Retina (tissue), 1 donor: ENCODE results near the gene RTKN2.

Experiments
- DNase-seq: peaks from one replicate; pipeline ENCODE4 v3.0.0-alpha.2; 2016

The RTKN2 gene

DNA sequence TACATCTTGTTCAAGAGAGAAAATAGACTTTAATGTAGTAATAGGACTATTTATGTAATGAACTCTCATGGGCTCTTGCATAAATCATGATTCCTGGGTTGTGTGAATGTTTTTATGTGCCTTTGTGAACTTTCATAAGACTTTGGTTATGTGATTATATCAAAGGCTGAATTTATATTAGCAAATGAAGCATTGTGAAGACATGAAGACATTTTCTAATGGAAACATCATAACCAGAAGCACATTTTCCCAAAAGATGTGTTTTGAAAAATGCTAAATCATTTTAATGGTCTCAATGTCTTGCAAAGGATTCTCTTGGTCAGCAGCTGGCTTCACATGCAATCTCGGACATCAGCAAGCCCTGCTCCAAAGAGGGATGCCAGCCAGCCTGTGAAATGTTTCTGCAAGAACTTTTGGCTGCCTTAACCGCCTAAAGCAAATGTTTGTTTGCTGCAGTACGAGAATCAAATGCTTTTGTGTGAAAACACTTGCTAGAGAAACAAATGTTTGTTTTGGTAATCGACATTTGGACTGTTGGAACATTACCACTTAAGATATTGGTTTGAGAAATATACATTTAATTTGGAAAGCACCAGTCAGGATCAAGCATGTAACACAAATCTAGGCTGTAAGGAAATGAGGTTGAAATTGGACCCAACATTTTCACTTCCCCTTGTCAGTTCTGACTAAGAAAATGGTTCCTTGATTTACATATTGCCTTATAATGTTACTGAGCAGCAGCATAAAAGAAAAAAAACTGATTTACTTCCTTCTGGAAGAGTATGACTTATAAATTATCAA is 102.1 kb downstream of the RTKN2 start:
- peak; percentile 5 for DNase-seq

DNA sequence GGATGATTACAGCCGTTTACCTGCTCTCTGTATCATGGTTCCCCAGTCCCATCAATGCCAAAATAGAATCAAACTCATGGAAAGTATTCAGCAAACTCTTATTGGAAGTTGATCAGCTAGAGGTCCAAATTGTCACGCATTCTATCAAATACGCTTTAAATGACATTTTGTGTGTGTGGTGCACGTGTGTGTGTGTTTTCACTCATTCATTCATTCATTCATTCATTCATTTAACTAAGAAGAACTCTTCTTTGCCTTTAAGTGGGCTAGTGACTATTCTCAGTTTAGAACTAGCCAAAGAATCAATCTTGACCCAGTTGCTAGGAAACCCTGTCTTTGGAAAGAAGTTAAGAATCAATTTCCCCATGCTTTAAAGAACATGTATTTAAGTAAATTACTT is 102.8 kb downstream of the RTKN2 start:
- DNase-seq, result no peak

DNA sequence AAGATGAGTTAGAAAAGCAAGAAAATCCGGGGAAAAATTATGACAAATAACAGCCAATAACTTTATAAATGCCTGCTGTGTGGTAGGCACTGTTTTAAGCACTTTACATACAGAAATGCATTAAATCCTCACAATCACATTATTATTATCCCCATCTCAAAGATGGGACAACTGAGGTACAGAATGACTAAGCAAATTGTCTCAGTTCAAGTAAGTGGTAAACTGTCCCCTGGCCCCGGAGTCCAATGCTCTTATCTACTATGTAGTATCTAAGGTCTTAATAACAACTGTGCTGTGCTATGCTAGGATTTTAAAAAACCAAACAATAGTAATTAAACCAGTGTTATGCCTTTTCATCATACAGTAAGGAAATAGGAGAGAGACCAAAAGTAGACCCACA is 105.6 kb downstream of the RTKN2 start:
- no peak for DNase-seq

DNA sequence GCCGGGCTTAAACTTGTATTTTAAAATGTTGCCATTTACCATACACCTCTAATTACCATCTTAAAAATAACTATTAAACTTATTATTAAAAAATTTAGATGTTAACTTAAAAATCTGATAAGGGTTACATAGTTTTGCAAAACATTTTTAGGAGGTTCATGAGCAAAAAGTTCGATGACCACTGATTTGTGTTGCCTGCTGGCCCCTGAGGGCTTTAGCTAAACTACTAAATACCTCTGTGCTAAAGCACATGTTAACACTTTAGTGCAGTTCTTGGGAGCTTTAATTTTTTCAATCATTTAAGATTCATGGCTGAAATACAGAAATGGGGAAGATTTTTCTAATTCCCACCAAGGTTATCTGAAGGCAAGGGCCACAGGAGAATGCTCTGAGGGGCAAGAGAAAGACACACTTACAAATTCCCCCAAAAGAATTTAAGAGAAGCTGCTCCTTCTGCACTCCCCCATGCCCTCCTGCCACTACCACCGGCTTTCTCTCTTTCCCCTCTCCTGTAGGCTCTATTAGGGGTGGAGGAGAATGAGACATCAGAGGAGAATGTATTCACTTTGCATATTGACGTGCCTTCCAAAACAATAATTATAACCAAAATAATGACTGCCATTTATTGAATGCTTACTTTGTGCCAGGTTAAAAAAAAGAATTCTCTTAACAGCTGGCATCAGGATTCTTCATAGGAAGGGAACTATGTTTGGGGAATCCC is 106.2 kb downstream of the RTKN2 start:
- DNase-seq, result no peak

DNA sequence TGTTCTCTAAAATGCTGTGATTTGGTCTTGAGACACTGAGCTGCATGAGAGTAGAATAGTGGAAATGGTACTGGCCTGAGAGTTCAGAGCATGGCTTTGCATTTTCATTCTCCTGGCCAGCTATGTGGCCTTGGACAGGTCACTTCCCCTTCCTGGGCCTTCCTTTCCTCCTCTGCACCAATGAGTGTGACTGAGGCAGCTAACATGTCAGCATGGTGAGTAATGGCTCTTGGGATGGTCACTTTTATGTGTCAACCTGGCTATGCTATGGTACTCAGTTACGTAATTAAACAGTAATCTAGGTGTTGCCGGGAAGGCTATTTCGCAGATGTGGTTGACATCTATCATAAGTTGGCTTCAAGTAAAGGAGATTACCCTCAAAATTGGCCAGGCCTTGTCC is 109.3 kb downstream of the RTKN2 start:
- no peak for DNase-seq

DNA sequence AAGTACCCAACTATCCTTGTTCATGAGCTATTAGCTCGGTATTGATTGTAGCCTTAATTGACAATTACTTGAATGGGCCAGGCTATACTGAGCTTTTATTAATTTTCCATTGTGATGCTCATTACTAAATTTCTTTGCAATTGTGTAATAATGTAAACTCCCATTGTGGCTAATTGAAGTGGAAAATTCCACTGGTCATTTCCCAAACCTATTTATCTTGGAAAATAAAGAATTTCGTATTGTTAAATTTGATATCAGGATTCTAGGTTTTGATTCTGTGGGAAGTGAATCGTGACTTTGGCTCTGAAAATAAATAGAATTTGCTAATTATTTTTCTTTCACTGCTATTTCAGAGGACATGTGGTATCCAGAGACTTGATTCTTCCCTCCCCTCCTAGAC is 111.0 kb downstream of the RTKN2 start:
- no peak for DNase-seq

DNA sequence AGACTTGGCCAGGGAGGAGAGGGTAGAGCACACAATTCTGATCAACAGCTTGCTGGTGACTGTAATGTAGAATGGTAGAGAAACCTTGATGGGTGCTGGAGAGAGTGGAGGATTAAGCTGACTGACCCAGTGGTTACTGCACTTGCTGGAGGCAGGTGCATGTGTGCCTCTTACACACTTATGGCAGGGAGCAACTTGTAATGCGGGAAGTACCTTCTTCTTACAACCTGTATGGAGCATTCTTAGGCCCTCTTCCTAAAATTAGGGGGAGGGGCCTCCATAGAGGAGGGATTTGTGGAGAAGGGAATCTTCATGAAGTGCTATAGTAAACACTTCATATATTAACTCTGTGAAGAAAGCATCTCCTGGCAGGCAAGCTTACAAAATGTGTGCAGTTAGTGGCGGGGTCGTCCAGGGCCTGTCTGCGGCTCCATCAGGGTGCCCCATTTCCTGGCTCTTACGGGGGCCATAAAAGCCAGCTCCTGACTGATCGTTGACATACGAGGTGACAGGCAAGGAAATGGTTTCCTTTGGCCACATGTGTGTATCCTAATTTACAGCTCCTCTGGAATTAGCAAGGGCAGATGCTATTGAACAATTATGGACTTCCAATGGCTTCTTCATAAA is 113.5 kb downstream of the RTKN2 start:
- DNase-seq, result no peak

DNA sequence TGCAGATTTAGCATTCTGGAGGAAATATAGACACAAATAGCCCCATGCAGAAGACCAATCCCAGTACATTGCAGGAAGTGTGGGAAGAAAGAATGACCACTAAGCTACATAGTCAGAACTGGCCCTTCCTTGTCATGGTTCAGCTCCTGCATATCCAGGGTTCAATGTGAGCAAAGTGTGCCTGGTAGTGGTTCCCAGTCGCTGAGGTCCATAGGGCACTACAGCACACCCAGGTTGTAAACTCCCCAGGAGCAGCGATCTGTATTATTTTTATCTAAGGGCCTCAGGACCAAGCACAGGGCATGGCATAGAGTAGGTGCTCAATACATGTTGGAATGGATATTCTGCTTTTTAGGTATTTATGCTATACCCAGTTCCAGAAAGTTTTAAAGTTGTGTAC is 114.4 kb downstream of the RTKN2 start:
- no peak for DNase-seq

DNA sequence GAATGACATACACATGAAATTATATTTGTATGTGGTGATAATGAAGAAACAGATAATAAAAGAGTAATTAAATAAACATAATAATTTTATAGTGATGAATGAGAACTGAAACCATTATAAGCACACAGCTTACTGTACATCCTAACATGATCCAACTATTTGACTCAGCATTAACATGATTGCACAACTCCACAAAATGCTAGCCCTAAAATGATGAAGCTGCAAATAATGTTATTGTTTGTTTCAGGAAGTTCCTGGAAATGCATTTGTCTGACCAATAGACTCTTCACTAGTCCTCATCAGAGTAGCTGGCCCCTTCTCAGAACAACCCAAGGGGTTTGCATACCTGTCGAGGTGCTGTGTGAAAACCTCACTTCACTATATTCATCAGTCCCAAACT is 115.5 kb downstream of the RTKN2 start:
- DNase-seq, result no peak

DNA sequence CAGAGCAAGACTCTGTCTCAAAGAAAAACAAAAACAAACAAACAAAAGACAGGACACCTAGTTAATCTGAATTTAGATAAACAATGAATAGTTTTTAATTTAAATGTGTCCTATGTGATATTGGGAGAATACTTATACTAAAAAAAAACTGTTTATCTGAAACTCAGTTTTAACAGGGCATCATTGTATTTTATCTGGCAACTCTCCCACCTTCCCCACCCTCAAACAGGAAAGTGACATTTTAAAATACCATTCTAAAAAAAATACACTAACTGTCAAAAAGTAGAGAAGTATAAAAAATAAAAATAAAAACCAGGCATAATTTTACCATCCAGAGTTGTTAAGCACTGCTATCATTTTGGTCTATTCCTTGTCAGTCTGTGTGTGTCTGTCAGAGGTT is 119.0 kb downstream of the RTKN2 start:
- DNase-seq, result no peak

DNA sequence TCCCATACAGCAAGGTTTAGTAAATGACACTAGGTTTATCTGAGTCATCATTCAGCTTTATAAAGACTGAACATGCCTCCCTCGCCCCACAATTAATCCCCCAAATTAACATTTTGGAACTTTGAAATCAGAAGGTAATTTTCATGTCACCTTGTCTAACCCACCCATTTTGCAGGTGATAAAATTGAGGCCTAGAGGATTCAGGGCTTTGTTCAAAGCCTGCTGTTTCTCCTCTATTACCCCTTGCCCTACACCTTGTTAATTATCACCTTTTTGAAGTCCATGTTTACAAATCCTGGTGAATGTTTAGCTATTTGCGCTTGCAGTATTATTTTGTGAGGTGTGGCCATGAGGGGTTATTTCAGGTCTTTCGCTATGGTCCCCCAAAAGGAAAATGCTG is 120.5 kb downstream of the RTKN2 start:
- no peak for DNase-seq

DNA sequence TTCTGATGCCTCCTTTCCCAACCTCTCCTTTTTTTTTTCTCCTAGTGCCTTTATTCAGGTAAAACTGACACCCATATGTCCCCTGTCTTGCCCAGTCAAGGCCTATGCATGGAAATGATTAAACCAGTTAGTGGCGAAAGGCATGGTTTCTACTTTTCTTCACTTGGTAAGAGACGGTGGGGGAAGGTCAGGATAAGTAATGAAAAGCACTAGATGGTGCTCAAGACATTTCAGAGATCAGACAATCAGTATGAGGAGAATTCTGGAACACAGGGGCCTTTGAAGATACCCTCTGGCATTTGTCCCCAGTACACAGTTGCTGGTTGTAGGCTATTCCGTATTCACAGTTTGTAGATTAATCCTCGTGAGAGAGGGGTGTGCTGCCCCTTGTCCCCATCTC is 121.2 kb downstream of the RTKN2 start:
- DNase-seq, result no peak

DNA sequence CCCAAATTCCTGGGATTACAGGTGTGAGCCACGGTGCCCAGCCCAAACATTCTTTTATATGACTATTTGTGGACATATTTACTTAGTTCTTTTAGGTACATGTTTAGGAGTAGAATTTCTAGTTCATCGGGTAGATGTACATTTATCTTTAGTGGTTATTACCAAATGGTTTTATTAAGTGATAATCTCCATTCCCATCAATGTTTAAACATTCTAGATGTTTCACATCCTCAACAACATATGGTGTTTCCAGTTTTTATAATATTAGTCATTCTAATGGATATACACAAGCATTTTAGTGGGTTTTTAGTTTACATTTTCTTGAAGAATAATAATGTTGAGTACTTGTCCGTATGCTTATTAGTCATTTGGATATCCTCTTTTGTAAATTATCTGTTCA is 131.7 kb downstream of the RTKN2 start:
- DNase-seq, result no peak

DNA sequence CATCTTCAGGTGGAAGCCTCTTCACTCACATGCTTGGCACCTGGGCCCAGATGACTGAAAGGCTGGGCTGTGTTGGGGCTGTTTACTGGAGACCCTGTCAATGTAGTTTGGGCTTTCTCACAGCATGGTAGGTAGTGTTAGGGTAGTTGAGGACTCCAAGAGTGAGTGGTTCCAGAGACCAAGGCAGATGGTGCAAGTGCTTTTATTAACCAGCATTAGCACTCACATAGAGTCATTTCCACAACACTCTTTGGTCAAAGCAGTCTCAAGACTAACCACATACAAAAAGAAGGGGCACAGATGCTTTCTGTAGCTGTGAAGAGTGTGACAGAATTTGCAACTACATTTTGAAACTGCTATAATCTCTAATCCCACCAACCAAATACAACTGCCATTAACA is 135.0 kb downstream of the RTKN2 start:
- DNase-seq, result no peak
